T47D (cell line): Measurements from ENCODE around the gene GRIP2.

Experiments used
- DNase-seq, 2 experiments: peaks; one replicate each; pipeline versions ENCODE4 v3.0.0 to v3.0.0-alpha.2; 2011 to 2012; ENCODE audit warnings: low read depth in 1 of 2, low spot score in 1 of 2
- JUND ChIP-seq: IDR thresholded peaks from 2 replicates; pipeline ENCODE4 v1.6.1; 2012; ENCODE audit warnings: low read depth
- in situ Hi-C: cut with HindIII; loops from 2 replicates; pipeline ENCODE4 v1.10.0; 2016; ENCODE audit warnings: low sequenced_read_pairs, low pct_unique_long_range_greater_than_20kb

The GRIP2 gene

GRCh38 chr3:14510838-14511622 is 29.1 kb downstream of the GRIP2 start:
- in situ Hi-C loops: no loop called here
- TF ChIP-seq JUND: no peak
- no peak for DNase-seq

GRCh38 chr3:14509796-14510100 is 30.4 kb downstream of the GRIP2 start:
- in situ Hi-C loops: no loop called here
- TF ChIP-seq JUND: no peak

GRCh38 chr3:14508966-14509795 is 31.0 kb downstream of the GRIP2 start:
- in situ Hi-C loops: no loop called here
- peak; percentile 68 to 93 for DNase-seq
- no peak for TF ChIP-seq JUND

More at GRCh38 chr3:14509796-14510100, 30.4 kb downstream of the GRIP2 start:
- no peak for DNase-seq

- no peak for DNase-seq
- in situ Hi-C loops: no loop called here
- TF ChIP-seq JUND: no peak
These were observed 31.7 kb downstream of the GRIP2 start for GRCh38 chr3:14508505-14508819.

- DNase-seq: no peak
- in situ Hi-C loops: no loop called here
- TF ChIP-seq JUND: no peak
These were observed 32.2 kb downstream of the GRIP2 start for GRCh38 chr3:14507757-14508504.

- TF ChIP-seq JUND: no peak
- in situ Hi-C loops: no loop called here
- DNase-seq: peak in 1 of 2 experiments; percentile 68
These were observed 32.8 kb downstream of the GRIP2 start for GRCh38 chr3:14507305-14507741.

GRCh38 chr3:14506626-14507304 is 33.4 kb downstream of the GRIP2 start:
- no peak for DNase-seq
- in situ Hi-C loops: no loop called here
- no peak for TF ChIP-seq JUND

GRCh38 chr3:14505803-14506500 is 34.2 kb downstream of the GRIP2 start:
- no peak for DNase-seq
- in situ Hi-C loops: no loop called here
- TF ChIP-seq JUND: no peak

- TF ChIP-seq JUND: no peak
- in situ Hi-C loops: no loop called here
- no peak for DNase-seq
These were observed 34.9 kb downstream of the GRIP2 start for GRCh38 chr3:14505001-14505802.

GRCh38 chr3:14503706-14504065 is 36.5 kb downstream of the GRIP2 start:
- in situ Hi-C loops: no loop called here
- no peak for TF ChIP-seq JUND
- no peak for DNase-seq

- no peak for DNase-seq
- no peak for TF ChIP-seq JUND
- in situ Hi-C loops: no loop called here
These were observed 37.0 kb downstream of the GRIP2 start for GRCh38 chr3:14503033-14503705.
